ENCODE results near the gene RNPEP. TPM values are rescaled to one million over a fixed set of nuclear protein-coding genes. Genes with fewer than 3 reads are reported as not detected.
A peak's percentile ranks its signal among the peaks of the same experiment; 100 is the strongest.

Gene RNPEP
- polyA plus RNA-seq, 3 donors, result 108 to 153 (median 127) TPM

DNA sequence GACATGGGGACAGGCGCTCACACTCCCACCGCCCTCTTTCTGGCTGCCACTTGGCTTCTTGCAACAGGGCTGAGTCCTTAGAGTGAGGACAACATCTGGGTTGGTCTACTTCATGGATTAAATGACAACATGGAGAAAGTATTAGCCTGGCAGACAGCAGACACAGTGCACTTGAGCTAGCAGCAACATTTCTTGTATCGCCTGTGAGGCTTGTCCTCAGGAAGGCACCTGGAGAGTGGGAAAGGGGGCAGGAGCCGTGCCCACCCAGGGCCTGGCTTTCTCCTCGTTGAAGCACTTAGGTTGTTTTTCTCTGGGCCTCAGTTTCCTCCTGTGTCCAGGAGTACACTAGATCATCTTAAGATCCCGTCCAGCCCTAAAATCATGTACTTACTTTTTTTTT is 31.6 kb downstream of the RNPEP start:
- H3K36me3 ChIP-seq (replicated peaks in 1 of 2; ENCODE audit: control insufficient read depth in 1 of 2, insufficient read depth in 2 of 2, low read length in 2 of 2), result peaks cover 0 to 27% of the 10 kb centered on the region in 2 donors
- no peak overlapping the region for H2AFZ ChIP-seq (ENCODE audit: insufficient read depth, low read depth, low read length, poor library complexity, severe bottlenecking)
- Mint-ChIP-seq H3K4me3 (no peak overlapping the region), H3K36me3 (peaks cover 14 to 28% of the 10 kb centered on the region in 2 donors), H3K27ac (no peak overlapping the region), H3K27me3 (ENCODE audit: low read depth in 3 of 3) (peaks cover 1 to 4% (median 3%) of the 10 kb centered on the region in 3 donors), H3K9me3 (no peaks in the 10 kb centered on the region), H3K4me1 (no peaks in the 10 kb centered on the region)
- TF ChIP-seq, protein P1, sequence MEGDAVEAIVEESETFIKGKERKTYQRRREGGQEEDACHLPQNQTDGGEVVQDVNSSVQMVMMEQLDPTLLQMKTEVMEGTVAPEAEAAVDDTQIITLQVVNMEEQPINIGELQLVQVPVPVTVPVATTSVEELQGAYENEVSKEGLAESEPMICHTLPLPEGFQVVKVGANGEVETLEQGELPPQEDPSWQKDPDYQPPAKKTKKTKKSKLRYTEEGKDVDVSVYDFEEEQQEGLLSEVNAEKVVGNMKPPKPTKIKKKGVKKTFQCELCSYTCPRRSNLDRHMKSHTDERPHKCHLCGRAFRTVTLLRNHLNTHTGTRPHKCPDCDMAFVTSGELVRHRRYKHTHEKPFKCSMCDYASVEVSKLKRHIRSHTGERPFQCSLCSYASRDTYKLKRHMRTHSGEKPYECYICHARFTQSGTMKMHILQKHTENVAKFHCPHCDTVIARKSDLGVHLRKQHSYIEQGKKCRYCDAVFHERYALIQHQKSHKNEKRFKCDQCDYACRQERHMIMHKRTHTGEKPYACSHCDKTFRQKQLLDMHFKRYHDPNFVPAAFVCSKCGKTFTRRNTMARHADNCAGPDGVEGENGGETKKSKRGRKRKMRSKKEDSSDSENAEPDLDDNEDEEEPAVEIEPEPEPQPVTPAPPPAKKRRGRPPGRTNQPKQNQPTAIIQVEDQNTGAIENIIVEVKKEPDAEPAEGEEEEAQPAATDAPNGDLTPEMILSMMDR (IDR thresholded peaks at IDR 0.05), result no peak
- no peaks in the 10 kb centered on the region for H4K20me1 ChIP-seq (ENCODE audit: insufficient read depth, low read length)
- no peaks in the 10 kb centered on the region for H3K79me2 ChIP-seq (ENCODE audit: insufficient read depth, low read length)
- no peak overlapping the region for H3K4me2 ChIP-seq (replicated peaks; ENCODE audit: extremely low read depth, low read length, poor library complexity, severe bottlenecking)
- H3K9ac ChIP-seq (ENCODE audit: insufficient read depth, low read length, poor library complexity, severe bottlenecking), result no peak overlapping the region
- no peaks in the 10 kb centered on the region for H3K27me3 ChIP-seq (ENCODE audit: control insufficient read depth in 2 of 2, insufficient read depth in 2 of 2, low read length in 2 of 2)
- H3K4me1 ChIP-seq (ENCODE audit: control insufficient read depth in 1 of 2, insufficient read depth in 2 of 2, low read length in 2 of 2), result no peaks in the 10 kb centered on the region
- H3K27ac ChIP-seq (ENCODE audit: low read depth in 1 of 2, low read length in 2 of 2), result no peak overlapping the region
- intact Hi-C loops (cut with micrococcal nuclease), result no loop called here
- WGBS (ENCODE audit: insufficient coverage), result 94% methylated on average over 5 of the region's 6 CpGs
- DNase-seq, result no peak
- H3K9me3 ChIP-seq (replicated peaks in 1 of 2; ENCODE audit: control insufficient read depth in 1 of 2, insufficient read depth in 1 of 2, low read length in 2 of 2), result no peaks in the 10 kb centered on the region
- no peak overlapping the region for H3K4me3 ChIP-seq (replicated peaks in 1 of 3; ENCODE audit: low read depth in 2 of 3, low read length in 3 of 3)

DNA sequence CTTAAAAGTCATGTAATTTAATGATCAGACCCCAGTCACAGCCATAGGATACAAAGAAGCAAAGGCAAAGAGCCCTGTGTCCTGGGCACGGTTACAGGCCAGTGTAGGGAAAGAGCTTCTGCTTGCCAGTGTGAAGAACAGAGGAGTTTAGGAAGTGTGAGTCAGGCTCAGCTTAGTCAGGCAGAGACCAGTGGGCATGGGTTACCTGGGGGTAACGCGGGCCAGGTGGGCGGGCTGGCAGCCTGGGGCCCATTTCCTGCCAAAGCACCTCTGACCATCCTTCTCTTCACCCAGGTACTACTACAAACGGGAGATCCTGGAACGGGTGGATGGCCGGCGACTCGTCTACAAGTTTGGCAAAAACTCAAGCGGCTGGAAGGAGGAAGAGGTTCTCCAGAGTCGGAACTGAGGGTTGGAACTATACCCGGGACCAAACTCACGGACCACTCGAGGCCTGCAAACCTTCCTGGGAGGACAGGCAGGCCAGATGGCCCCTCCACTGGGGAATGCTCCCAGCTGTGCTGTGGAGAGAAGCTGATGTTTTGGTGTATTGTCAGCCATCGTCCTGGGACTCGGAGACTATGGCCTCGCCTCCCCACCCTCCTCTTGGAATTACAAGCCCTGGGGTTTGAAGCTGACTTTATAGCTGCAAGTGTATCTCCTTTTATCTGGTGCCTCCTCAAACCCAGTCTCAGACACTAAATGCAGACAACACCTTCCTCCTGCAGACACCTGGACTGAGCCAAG is 32.6 kb downstream of the RNPEP start:
- Mint-ChIP-seq H3K36me3 (peaks cover 13 to 24% of the 10 kb centered on the region in 2 donors), H3K27me3 (ENCODE audit: low read depth in 3 of 3) (peaks cover 1 to 6% (median 3%) of the 10 kb centered on the region in 3 donors), H3K4me3 (no peak overlapping the region), H3K4me1 (no peaks in the 10 kb centered on the region), H3K27ac (peak overlapping the region in 1 of 7 donors; percentile 33), H3K9me3 (no peaks in the 10 kb centered on the region)
- Histone ChIP-seq H3K79me2 (ENCODE audit: insufficient read depth, low read length) (no peaks in the 10 kb centered on the region), H3K4me2 (replicated peaks; ENCODE audit: extremely low read depth, low read length, poor library complexity, severe bottlenecking) (no peak overlapping the region), H3K9me3 (replicated peaks in 1 of 2; ENCODE audit: control insufficient read depth in 1 of 2, insufficient read depth in 1 of 2, low read length in 2 of 2) (no peaks in the 10 kb centered on the region), H4K20me1 (ENCODE audit: insufficient read depth, low read length) (no peaks in the 10 kb centered on the region), H3K4me1 (ENCODE audit: control insufficient read depth in 1 of 2, insufficient read depth in 2 of 2, low read length in 2 of 2) (no peaks in the 10 kb centered on the region), H3K27ac (ENCODE audit: low read depth in 1 of 2, low read length in 2 of 2) (no peak overlapping the region), H3K36me3 (replicated peaks in 1 of 2; ENCODE audit: control insufficient read depth in 1 of 2, insufficient read depth in 2 of 2, low read length in 2 of 2) (peaks cover 0 to 22% of the 10 kb centered on the region in 2 donors), H3K4me3 (replicated peaks in 1 of 3; ENCODE audit: low read depth in 2 of 3, low read length in 3 of 3) (no peak overlapping the region), H3K27me3 (ENCODE audit: control insufficient read depth in 2 of 2, insufficient read depth in 2 of 2, low read length in 2 of 2) (no peaks in the 10 kb centered on the region), H3K9ac (ENCODE audit: insufficient read depth, low read length, poor library complexity, severe bottlenecking) (no peak overlapping the region), H2AFZ (ENCODE audit: insufficient read depth, low read depth, low read length, poor library complexity, severe bottlenecking) (no peak overlapping the region)
- no peak for DNase-seq
- intact Hi-C loops (cut with micrococcal nuclease), result no loop called here
- TF ChIP-seq, protein P1 (IDR thresholded peaks at IDR 0.05), result no peak
- 93% methylated on average over 12 of the region's 17 CpGs for WGBS (ENCODE audit: insufficient coverage)

All from CD14-positive monocyte (primary cell).